Ovary (tissue), 9 donors: Measurements from ENCODE around the gene AUH. TPM values are rescaled to one million over a fixed set of nuclear protein-coding genes. Genes with fewer than 3 reads are reported as not detected.

ENCODE experiments used
- DNase-seq, 5 donors: peaks; one replicate each; pipeline ENCODE4 v3.0.0-alpha.2; 2019 to 2020
- H3K27ac ChIP-seq, 2 donors: fragments of 200-600 bp; one replicate each; pipeline versions ENCODE4 v1.5.1 to v1.8.0; 2019 to 2022
- H3K27me3 ChIP-seq: fragments of 200-600 bp; one replicate; pipeline ENCODE4 v1.8.0; 2022
- H3K36me3 ChIP-seq: fragments of 200-600 bp; sonication (generic); one replicate; pipeline ENCODE4 v1.5.1; 2019
- H3K4me1 ChIP-seq: one replicate; pipeline ENCODE4 v1.8.1; 2013; ENCODE audit warnings: mild to moderate bottlenecking, moderate library complexity; ENCODE audit not compliant: insufficient read depth
- H3K4me3 ChIP-seq: fragments of 200-600 bp; sonication (generic); one replicate; pipeline ENCODE4 v1.5.1; 2017
- H3K9me3 ChIP-seq, 2 donors: fragments of 200-600 bp in 1 of 2; sonication (generic) in 1 of 2; one replicate each; pipeline versions ENCODE4 v1.5.1 to v1.8.1; 2013 to 2019; ENCODE audit warnings: mild to moderate bottlenecking in 1 of 2, moderate library complexity in 1 of 2
- CTCF ChIP-seq, 3 donors: fragments of 450-650 bp in 2 of 3; fragments of 200-600 bp in 1 of 3; IDR thresholded peaks; one replicate each; pipeline versions ENCODE4 v1.5.1 to v1.8.0; 2016 to 2022; ENCODE audit warnings: antibody characterized with exemption in 3 of 3, mild to moderate bottlenecking in 1 of 3
- EP300 ChIP-seq: sonication (generic); formaldehyde crosslinking; IDR thresholded peaks from one replicate; pipeline ENCODE4 v1.6.1; 2017; ENCODE audit warnings: antibody characterized with exemption
- POLR2A ChIP-seq: fragments of 450-650 bp; IDR thresholded peaks from one replicate; pipeline ENCODE4 v1.6.1; 2017; ENCODE audit warnings: antibody characterized with exemption, mild to moderate bottlenecking, moderate library complexity
- WGBS, 3 donors: extraction: QIAGEN DNeasy Blood & Tissue Kit in 1 of 3; methylation state at CpG; one replicate each; pipeline versions ENCODE4 v1.1.5 to v1.1.7; 2013 to 2017; 5-methylcytosine and 5-hydroxymethylcytosine counted together
- intact Hi-C, 4 donors: fragments of 100-400 bp; cut with DNase I; formaldehyde crosslinking; loops; one replicate each; pipeline versions ENCODE4 v1.11.0 to v1.15.1; 2022 to 2023
- polyA plus RNA-seq, 2 donors: library from polyadenylated mRNA; stranded (reverse); fragments of 200-250 nt in 1 of 2; fragments of 350-450 nt in 1 of 2; fragmentation: Illumina TruSeq in 1 of 2; extraction: RNeasy Lipid Tissue Mini Kit (QIAGEN cat#74804) in 1 of 2; gene quantifications; one replicate each; pipeline ENCODE4 v1.2.3, GENCODE V29; 2013 to 2014
- total RNA-seq, 7 donors: library from RNA; depleted of rRNA in 2 of 7; stranded (reverse); fragments of >200 nt in 2 of 7; fragmentation: NEBNext Ultra II Directional in 3 of 7; extraction: Animal tissue kit (Norgen Biotek cat#: 25700) in 3 of 7; gene quantifications; one replicate each; pipeline versions ENCODE4 v1.1.0 to v1.2.4, GENCODE V29; 2016 to 2023
- donor health status: DM: no; HTN: no; CAD: no; lungs with moderate emphysema.
- donor health status: DM: no; HTN: no; CAD: no.
- donor health status: Bipolar disorder and iron deficiency.
- donor health status: DM: yes; HTN: yes; CAD: no.
- donor health status: DM: no; HTN: no; CAD: no.
- donor health status: DM: yes; HTN: yes; CAD: no.

Gene AUH
- total and polyA plus RNA-seq, 9 donors, result 12.0 to 48.5 (median 18.6) TPM

GRCh38 chr9:91245431-91246313 is 116.0 kb downstream of the AUH start:
- H3K4me1 ChIP-seq, result no peaks in the 10 kb centered on the region
- no peak overlapping the region for H3K4me3 ChIP-seq
- no peaks in the 10 kb centered on the region for H3K27me3 ChIP-seq
- no peak for TF ChIP-seq EP300
- no peak for TF ChIP-seq POLR2A
- no peak for TF ChIP-seq CTCF (IDR thresholded peaks at IDR 0.05)
- no peaks in the 10 kb centered on the region for H3K36me3 ChIP-seq
- WGBS, 3 donors, result 74 to 78% (median 75%) methylated on average over 8 of the region's 8 CpGs
- no peaks in the 10 kb centered on the region for H3K9me3 ChIP-seq
- no peak for DNase-seq
- no peak overlapping the region for H3K27ac ChIP-seq
- intact Hi-C loops, result no loop called here

GRCh38 chr9:91243029-91243428 is 118.7 kb downstream of the AUH start:
- Histone ChIP-seq H3K4me1 (no peaks in the 10 kb centered on the region), H3K27ac (no peak overlapping the region), H3K9me3 (no peaks in the 10 kb centered on the region), H3K36me3 (no peaks in the 10 kb centered on the region), H3K4me3 (no peak overlapping the region), H3K27me3 (no peaks in the 10 kb centered on the region)
- intact Hi-C loops, result no loop called here
- 96 to 97% (median 97%) methylated on average over 2 of the region's 2 CpGs for WGBS, 3 donors
- DNase-seq, result no peak
- no peak for TF ChIP-seq CTCF (IDR thresholded peaks at IDR 0.05)
- TF ChIP-seq POLR2A, result no peak
- no peak for TF ChIP-seq EP300

GRCh38 chr9:91241909-91242308 is 119.8 kb downstream of the AUH start:
- Histone ChIP-seq H3K36me3 (no peaks in the 10 kb centered on the region), H3K27ac (no peak overlapping the region), H3K27me3 (no peaks in the 10 kb centered on the region), H3K4me3 (no peak overlapping the region), H3K9me3 (no peaks in the 10 kb centered on the region), H3K4me1 (no peaks in the 10 kb centered on the region)
- TF ChIP-seq EP300 (no peak), CTCF (IDR thresholded peaks at IDR 0.05) (no peak), POLR2A (no peak)
- WGBS, 3 donors, result 72 to 80% (median 74%) methylated on average over 4 of the region's 4 CpGs
- DNase-seq, result no peak
- intact Hi-C loops, result no loop called here

- Histone ChIP-seq H3K9me3 (no peaks in the 10 kb centered on the region), H3K27me3 (no peaks in the 10 kb centered on the region), H3K36me3 (no peaks in the 10 kb centered on the region), H3K4me3 (no peak overlapping the region), H3K4me1 (no peaks in the 10 kb centered on the region), H3K27ac (no peak overlapping the region)
- intact Hi-C loops, result no loop called here
- TF ChIP-seq CTCF (IDR thresholded peaks at IDR 0.05), result no peak
- no peak for TF ChIP-seq EP300
- TF ChIP-seq POLR2A, result no peak
- no peak for DNase-seq
- WGBS, 3 donors, result 80 to 99% (median 99%) methylated on average over 3 of the region's 3 CpGs
These were observed 121.0 kb downstream of the AUH start for GRCh38 chr9:91240596-91241165.
